Measurements from ENCODE around the gene MAP7.

MAP7 gene

DNA sequence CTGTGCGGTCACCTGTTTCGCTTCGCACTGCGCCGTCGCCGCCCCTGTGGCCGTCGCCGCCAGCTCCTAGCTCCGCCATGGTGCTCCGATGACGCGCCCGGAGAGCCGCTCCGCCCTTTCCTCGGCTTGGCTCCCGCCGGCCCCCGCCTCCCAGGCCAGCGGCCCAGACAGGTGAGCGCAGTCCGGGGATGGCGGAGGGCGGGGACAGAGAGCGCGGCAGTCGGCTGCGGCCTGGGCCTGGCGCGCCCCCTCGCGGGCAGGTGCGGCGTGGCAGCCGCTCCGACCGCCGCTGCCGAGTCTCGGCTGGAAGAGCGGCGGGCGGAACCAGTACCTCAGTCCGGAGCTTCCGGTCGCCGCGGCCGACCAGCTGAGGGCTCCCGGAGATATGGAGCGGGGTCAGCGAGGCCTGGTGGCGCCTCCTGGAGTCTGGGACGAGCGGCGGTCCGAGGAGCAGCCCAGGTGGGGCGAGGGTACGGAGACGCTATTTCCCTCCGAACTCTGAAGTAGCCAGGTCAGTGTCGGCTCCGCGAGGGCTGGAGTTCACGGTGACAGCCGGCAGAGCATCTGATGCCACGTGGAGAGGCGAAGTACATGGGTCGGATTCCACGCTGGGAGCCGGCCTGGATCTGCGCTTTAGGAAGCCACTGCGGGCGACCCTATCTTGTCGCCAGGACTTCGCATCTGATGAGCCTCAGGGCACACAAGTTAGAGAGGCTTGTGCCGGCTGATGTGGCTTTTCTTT, at the start of gene MAP7:
Gene MAP7, minus strand, starts transcription at position 93 of the 742 bp plus-strand sequence. Its CDS starts 14 bp downstream, at position 79.
- H3K9me3 ChIP-seq (ENCODE audit: severe bottlenecking), result no peaks in the 10 kb centered on the region
- peak within 1 kb of the TSS; percentile 84 for H3K4me3 ChIP-seq (ENCODE audit: low read depth, low read length)
- H3K36me3 ChIP-seq, result no peaks in the 10 kb centered on the region
- no peaks in the 10 kb centered on the region for H3K27me3 ChIP-seq (ENCODE audit: insufficient read depth, low read depth, severe bottlenecking)
- TF ChIP-seq, protein P1, sequence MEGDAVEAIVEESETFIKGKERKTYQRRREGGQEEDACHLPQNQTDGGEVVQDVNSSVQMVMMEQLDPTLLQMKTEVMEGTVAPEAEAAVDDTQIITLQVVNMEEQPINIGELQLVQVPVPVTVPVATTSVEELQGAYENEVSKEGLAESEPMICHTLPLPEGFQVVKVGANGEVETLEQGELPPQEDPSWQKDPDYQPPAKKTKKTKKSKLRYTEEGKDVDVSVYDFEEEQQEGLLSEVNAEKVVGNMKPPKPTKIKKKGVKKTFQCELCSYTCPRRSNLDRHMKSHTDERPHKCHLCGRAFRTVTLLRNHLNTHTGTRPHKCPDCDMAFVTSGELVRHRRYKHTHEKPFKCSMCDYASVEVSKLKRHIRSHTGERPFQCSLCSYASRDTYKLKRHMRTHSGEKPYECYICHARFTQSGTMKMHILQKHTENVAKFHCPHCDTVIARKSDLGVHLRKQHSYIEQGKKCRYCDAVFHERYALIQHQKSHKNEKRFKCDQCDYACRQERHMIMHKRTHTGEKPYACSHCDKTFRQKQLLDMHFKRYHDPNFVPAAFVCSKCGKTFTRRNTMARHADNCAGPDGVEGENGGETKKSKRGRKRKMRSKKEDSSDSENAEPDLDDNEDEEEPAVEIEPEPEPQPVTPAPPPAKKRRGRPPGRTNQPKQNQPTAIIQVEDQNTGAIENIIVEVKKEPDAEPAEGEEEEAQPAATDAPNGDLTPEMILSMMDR (IDR thresholded peaks at IDR 0.05; ENCODE audit: low read depth, low read length), result peak; percentile 80
- peak; percentile 82 for DNase-seq
- no peak within 1 kb of the TSS for H3K27ac ChIP-seq

DNA sequence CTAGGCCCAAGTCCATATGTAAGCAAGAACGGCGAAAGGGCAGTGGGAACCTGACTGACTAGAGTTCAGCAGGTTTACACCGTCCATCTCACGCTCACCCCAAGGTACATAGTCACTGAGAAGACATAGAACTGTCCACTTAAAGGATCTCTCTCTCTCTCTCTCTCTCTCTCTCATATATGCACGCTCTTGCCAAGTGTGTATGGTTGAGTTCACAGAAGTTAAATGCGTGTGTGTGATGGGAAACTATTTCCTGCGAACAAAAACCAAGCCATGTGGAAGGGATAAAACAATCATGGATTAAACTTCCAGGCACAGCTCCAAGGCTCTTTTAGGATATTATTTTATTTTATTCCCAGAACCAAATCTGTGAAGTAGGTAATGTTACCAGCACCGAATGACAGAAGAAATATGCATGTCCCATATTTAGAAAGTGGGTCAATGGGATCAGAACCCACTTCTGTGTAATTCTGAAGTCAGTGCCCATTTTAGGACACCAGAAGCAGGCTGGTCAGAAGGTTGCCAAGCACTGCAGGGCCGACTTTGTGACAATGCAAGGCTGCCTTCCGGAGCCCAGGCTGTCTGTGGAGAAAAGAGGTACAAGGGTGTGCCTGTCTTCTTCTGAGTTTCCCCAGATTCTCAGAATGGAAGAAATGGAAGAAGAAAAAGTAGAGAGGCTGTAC, 49.2 kb upstream of the MAP7 start:
- TF ChIP-seq, protein P1 (IDR thresholded peaks at IDR 0.05; ENCODE audit: low read depth, low read length), result no peak
- no peak for DNase-seq
- Histone ChIP-seq H3K27ac (no peak overlapping the region), H3K9me3 (ENCODE audit: severe bottlenecking) (no peaks in the 10 kb centered on the region), H3K27me3 (ENCODE audit: insufficient read depth, low read depth, severe bottlenecking) (no peaks in the 10 kb centered on the region), H3K36me3 (no peaks in the 10 kb centered on the region), H3K4me3 (ENCODE audit: low read depth, low read length) (no peak overlapping the region)

DNA sequence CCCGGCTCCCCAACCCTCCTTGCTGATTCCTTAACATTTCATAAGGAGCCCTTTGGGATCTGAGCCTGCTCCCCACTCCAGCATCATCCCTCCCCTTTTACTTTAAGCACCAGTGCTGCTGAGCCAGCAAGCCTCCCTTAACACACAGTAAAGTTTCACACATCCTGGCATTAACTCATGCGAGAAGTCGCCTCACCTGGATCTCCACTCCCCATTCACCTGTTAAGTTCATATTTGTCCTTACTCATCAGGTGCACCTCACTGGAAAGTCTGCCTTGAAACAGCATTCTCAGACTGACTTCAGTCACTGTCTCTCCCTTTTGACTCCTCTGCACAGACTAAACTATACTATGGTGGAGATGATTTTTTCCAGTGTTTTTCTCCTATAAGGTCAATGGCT, 47.8 kb upstream of the MAP7 start:
- Histone ChIP-seq H3K27ac (no peak overlapping the region), H3K36me3 (no peaks in the 10 kb centered on the region), H3K4me3 (ENCODE audit: low read depth, low read length) (no peak overlapping the region), H3K9me3 (ENCODE audit: severe bottlenecking) (no peaks in the 10 kb centered on the region), H3K27me3 (ENCODE audit: insufficient read depth, low read depth, severe bottlenecking) (no peaks in the 10 kb centered on the region)
- no peak for DNase-seq
- TF ChIP-seq, protein P1 (IDR thresholded peaks at IDR 0.05; ENCODE audit: low read depth, low read length), result no peak

DNA sequence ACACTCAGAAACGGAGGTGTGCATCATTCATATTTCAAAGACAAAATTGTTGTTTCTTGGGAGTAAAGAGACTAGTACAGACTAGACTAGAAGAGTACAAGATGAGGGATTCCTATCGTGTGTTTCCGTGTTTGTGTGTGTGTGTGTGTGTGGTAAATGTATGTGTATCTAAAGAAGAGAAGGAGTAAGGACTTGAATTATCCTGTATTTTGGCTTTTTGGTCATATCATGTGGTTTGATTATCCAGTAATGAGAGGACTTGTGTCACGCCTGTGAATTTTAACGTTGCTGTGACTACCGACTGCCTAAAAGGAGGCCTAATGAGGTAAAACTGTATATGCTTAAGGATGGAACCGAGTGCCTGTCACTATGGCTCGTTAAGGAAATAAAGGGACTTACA, 44.4 kb upstream of the MAP7 start:
- H3K4me3 ChIP-seq (ENCODE audit: low read depth, low read length), result no peak overlapping the region
- H3K27ac ChIP-seq, result no peak overlapping the region
- H3K27me3 ChIP-seq (ENCODE audit: insufficient read depth, low read depth, severe bottlenecking), result no peaks in the 10 kb centered on the region
- no peaks in the 10 kb centered on the region for H3K9me3 ChIP-seq (ENCODE audit: severe bottlenecking)
- no peak for DNase-seq
- TF ChIP-seq, protein P1 (IDR thresholded peaks at IDR 0.05; ENCODE audit: low read depth, low read length), result no peak
- H3K36me3 ChIP-seq, result peaks cover 3% of the 10 kb centered on the region

DNA sequence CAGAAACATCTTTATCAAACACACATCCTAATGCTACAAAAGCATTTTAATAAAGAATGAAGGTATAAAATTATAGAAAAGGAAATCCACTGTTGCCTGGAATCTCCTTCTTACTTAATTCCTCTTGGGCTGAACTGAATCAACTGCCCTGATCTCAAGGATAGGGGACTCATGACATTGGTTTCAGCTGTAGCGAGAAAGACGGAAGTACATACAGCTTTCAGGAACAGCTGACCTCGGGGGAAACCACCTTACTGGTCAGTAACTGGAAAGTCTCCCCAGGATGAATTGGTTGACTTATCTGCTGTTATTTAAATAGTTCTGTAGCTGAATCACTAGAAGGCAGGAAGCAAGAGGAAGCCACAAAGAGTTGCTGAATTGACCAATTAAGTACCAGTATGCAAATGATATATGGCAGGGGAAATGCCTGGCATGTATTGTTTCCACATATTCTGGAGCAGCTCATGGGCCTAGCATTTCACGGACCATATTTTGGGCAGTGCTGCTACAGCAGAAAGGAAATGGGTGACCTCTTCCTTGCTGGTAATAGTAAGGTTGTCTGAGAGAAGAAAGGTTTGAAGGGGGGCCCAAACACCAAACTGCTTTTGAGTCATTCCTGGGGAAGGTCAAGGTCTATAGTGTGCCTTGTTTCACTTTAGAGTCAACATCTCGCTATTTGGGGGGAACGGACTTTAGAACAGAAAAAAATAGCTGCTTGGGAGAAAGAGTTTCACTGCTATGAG, 43.7 kb upstream of the MAP7 start:
- peaks cover 3% of the 10 kb centered on the region for H3K36me3 ChIP-seq
- H3K9me3 ChIP-seq (ENCODE audit: severe bottlenecking), result no peaks in the 10 kb centered on the region
- TF ChIP-seq, protein P1 (IDR thresholded peaks at IDR 0.05; ENCODE audit: low read depth, low read length), result no peak
- no peaks in the 10 kb centered on the region for H3K27me3 ChIP-seq (ENCODE audit: insufficient read depth, low read depth, severe bottlenecking)
- no peak overlapping the region for H3K4me3 ChIP-seq (ENCODE audit: low read depth, low read length)
- DNase-seq, result no peak
- no peak overlapping the region for H3K27ac ChIP-seq

Measured in WERI-Rb-1 (cell line).